HG03442 (cell line): ENCODE results near the gene DARS1.
"Not testable (repeated sequence)": the region's sequence is repeated elsewhere in the genome, so short reads cannot be mapped to it uniquely, and the experiment has no call there.

ENCODE experiments used
- ATAC-seq: cut with Tn5 transposase; IDR thresholded peaks from one replicate; pipeline ENCODE4 v1.9.1; 2021; ENCODE audit warnings: mild to moderate bottlenecking, moderate library complexity; ENCODE audit not compliant: unreplicated experiment

DARS1 gene

GRCh38 chr2:135893374-135893794, 92.0 kb downstream of the DARS1 start:
- no peak for ATAC-seq

GRCh38 chr2:135890835-135891234, 94.6 kb downstream of the DARS1 start:
- no peak for ATAC-seq

GRCh38 chr2:135890149-135890548, 95.3 kb downstream of the DARS1 start:
- ATAC-seq, result no peak

GRCh38 chr2:135888587-135888986, 96.8 kb downstream of the DARS1 start:
- not testable (repeated sequence) for ATAC-seq

GRCh38 chr2:135885709-135886108, 99.7 kb downstream of the DARS1 start:
- no peak for ATAC-seq

GRCh38 chr2:135882415-135882814, 103.0 kb downstream of the DARS1 start:
- no peak for ATAC-seq

GRCh38 chr2:135876770-135877169, 108.7 kb downstream of the DARS1 start:
- ATAC-seq, result not testable (repeated sequence)

- ATAC-seq, result peak; percentile 90
Measured at GRCh38 chr2:135876066-135876711, 109.2 kb downstream of the DARS1 start, which contains the start of gene MCM6. Gene MCM6, minus strand, starts transcription at chr2:135876443. Its CDS starts 78 bp downstream, at chr2:135876365.

- ATAC-seq, result peak; percentile 58
Measured at GRCh38 chr2:135875491-135876065, 109.8 kb downstream of the DARS1 start.

GRCh38 chr2:135874777-135875365, 110.6 kb downstream of the DARS1 start:
- no peak for ATAC-seq

- peak; percentile 73 for ATAC-seq
Measured at GRCh38 chr2:135870571-135870970, 114.9 kb downstream of the DARS1 start.

GRCh38 chr2:135863233-135863632, 122.2 kb downstream of the DARS1 start:
- no peak for ATAC-seq

GRCh38 chr2:135862718-135863117, 122.7 kb downstream of the DARS1 start:
- ATAC-seq, result no peak
